ENCODE data around the gene TBCC. TPM values are rescaled to one million over a fixed set of nuclear protein-coding genes. Genes with fewer than 3 reads are reported as not detected.

The TBCC gene
- total and polyA plus RNA-seq, 2 of the 13 experiments (the other 11 are each of a cell fraction or from before 2014, with no cell fraction given) = 14.8 to 36.1 TPM

- ChIA-PET CTCF (ENCODE audit: low intra/inter-chr PET ratio, low total read pairs) (no interaction called here), POLR2A (no interaction called here)
- TF ChIP-seq, protein P1, sequence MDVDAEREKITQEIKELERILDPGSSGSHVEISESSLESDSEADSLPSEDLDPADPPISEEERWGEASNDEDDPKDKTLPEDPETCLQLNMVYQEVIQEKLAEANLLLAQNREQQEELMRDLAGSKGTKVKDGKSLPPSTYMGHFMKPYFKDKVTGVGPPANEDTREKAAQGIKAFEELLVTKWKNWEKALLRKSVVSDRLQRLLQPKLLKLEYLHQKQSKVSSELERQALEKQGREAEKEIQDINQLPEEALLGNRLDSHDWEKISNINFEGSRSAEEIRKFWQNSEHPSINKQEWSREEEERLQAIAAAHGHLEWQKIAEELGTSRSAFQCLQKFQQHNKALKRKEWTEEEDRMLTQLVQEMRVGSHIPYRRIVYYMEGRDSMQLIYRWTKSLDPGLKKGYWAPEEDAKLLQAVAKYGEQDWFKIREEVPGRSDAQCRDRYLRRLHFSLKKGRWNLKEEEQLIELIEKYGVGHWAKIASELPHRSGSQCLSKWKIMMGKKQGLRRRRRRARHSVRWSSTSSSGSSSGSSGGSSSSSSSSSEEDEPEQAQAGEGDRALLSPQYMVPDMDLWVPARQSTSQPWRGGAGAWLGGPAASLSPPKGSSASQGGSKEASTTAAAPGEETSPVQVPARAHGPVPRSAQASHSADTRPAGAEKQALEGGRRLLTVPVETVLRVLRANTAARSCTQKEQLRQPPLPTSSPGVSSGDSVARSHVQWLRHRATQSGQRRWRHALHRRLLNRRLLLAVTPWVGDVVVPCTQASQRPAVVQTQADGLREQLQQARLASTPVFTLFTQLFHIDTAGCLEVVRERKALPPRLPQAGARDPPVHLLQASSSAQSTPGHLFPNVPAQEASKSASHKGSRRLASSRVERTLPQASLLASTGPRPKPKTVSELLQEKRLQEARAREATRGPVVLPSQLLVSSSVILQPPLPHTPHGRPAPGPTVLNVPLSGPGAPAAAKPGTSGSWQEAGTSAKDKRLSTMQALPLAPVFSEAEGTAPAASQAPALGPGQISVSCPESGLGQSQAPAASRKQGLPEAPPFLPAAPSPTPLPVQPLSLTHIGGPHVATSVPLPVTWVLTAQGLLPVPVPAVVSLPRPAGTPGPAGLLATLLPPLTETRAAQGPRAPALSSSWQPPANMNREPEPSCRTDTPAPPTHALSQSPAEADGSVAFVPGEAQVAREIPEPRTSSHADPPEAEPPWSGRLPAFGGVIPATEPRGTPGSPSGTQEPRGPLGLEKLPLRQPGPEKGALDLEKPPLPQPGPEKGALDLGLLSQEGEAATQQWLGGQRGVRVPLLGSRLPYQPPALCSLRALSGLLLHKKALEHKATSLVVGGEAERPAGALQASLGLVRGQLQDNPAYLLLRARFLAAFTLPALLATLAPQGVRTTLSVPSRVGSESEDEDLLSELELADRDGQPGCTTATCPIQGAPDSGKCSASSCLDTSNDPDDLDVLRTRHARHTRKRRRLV (CRISPR knock-in tag; IDR thresholded peaks at IDR 0.05) = no peak
- TF ChIP-seq RAD21 (CRISPR knock-in tag; IDR thresholded peaks at IDR 0.05) = no peak
- BruUV-seq (replicated peaks) = no TSS peak
- Histone ChIP-seq H3K4me1 (ENCODE audit: insufficient read depth, low read length) (peaks cover 7% of the 10 kb centered on the region), H3K4me3 (replicated peaks in 1 of 3; ENCODE audit: insufficient read depth in 1 of 3, low read depth in 2 of 3, low read length in 3 of 3) (no peak overlapping the region), H3K9me3 (ENCODE audit: low read length) (no peaks in the 10 kb centered on the region), H3K27ac (ENCODE audit: extremely low read length, insufficient read depth, low read length) (no peak overlapping the region), H3K4me2 (ENCODE audit: low read depth, low read length) (no peak overlapping the region), H3K36me3 (replicated peaks in 1 of 2; ENCODE audit: control insufficient read depth in 1 of 2, insufficient read depth in 2 of 2, low read length in 2 of 2) (peaks cover 4 to 5% of the 10 kb centered on the region in 2 experiments; a peak in 2 of 5 replicates), H2AFZ (ENCODE audit: low read length) (no peak overlapping the region), H3K9ac (ENCODE audit: insufficient read depth, low read depth, low read length) (no peak overlapping the region), H3K79me2 (ENCODE audit: insufficient read depth, low read length) (no peaks in the 10 kb centered on the region), H4K20me1 (ENCODE audit: insufficient read depth, low read length) (no peaks in the 10 kb centered on the region), H3K27me3 (ENCODE audit: control insufficient read depth in 1 of 2, insufficient read depth in 2 of 2, low read length in 2 of 2) (no peaks in the 10 kb centered on the region)
- WGBS (ENCODE audit: low lambda C conversion rate) = over 99% methylated on average over 7 of the region's 7 CpGs
- DNase-seq (ENCODE audit: low spot score) (no peak), FAIRE-seq (no peak), ATAC-seq (no peak)
- intact Hi-C loops (cut with micrococcal nuclease; ENCODE audit: unreplicated experiment) (no loop called here), in situ Hi-C loops (cut with HindIII; ENCODE audit: extremely low pct_ligation_motif_present, low pct_unique_long_range_greater_than_20kb) (no loop called here)
These were observed 10.8 kb upstream of the TBCC start for GRCh38 chr6:42756722-42757121.

DNA sequence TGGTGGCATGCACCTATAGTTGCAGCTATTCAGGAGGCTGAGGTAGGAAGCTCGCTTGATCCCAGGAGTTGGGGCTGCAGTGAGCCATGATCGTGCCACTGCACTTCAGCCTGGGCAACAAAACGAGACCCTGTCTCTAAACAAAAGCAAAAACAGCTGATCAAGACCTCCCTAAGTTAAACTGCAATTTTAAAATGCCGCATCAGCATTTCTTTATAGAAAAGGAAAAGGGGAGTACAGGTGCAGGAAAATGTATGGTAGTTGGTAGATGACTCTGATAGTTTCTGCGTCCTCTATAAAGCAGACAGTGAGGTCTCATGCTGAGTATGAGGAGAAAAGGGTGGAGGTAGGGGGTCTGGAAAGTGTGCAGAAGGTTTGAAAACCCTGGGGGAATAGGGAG, 8.9 kb upstream of the TBCC start:
- no peak for ATAC-seq
- peaks cover 3% of the 10 kb centered on the region in 2 experiments; a peak in 2 of 5 replicates for H3K36me3 ChIP-seq (replicated peaks in 1 of 2; ENCODE audit: control insufficient read depth in 1 of 2, insufficient read depth in 2 of 2, low read length in 2 of 2)
- CTCF ChIA-PET (ENCODE audit: low intra/inter-chr PET ratio, low total read pairs) = no interaction called here
- no peak overlapping the region for H2AFZ ChIP-seq (ENCODE audit: low read length)
- H3K4me2 ChIP-seq (ENCODE audit: low read depth, low read length) = no peak overlapping the region
- no peak for FAIRE-seq
- H3K4me1 ChIP-seq (ENCODE audit: insufficient read depth, low read length) = peaks cover 14% of the 10 kb centered on the region
- DNase-seq (ENCODE audit: low spot score) = no peak
- H4K20me1 ChIP-seq (ENCODE audit: insufficient read depth, low read length) = no peaks in the 10 kb centered on the region
- no peaks in the 10 kb centered on the region for H3K79me2 ChIP-seq (ENCODE audit: insufficient read depth, low read length)
- H3K9ac ChIP-seq (ENCODE audit: insufficient read depth, low read depth, low read length) = no peak overlapping the region
- in situ Hi-C loops (cut with HindIII; ENCODE audit: extremely low pct_ligation_motif_present, low pct_unique_long_range_greater_than_20kb) = no loop called here
- intact Hi-C loops (cut with micrococcal nuclease; ENCODE audit: unreplicated experiment) = no loop called here
- no TSS peak for BruUV-seq (replicated peaks)
- H3K27ac ChIP-seq (ENCODE audit: extremely low read length, insufficient read depth, low read length) = no peak overlapping the region
- WGBS (ENCODE audit: low lambda C conversion rate) = 97% methylated on average over 5 of the region's 5 CpGs
- POLR2A ChIA-PET = interaction anchor here (1.8 kb wide), 1 partner anchor 9 kb away, joined by 7 read pairs; the partner anchor contains the start of gene TBCC
- TF ChIP-seq YEATS4 (CRISPR knock-in tag; IDR thresholded peaks at IDR 0.05; ENCODE audit: borderline replicate concordance) (no peak), MAFK (conservative IDR thresholded peaks at IDR 0.05 in 1 of 2, IDR thresholded peaks at IDR 0.05 in 1 of 2; ENCODE audit: low read length in 2 of 2) (peak; percentile 99 to 100), MAFF (IDR thresholded peaks at IDR 0.05; ENCODE audit: low read depth, low read length) (peak; percentile 100)
- no peaks in the 10 kb centered on the region for H3K9me3 ChIP-seq (ENCODE audit: low read length)
- H3K4me3 ChIP-seq (replicated peaks in 1 of 3; ENCODE audit: insufficient read depth in 1 of 3, low read depth in 2 of 3, low read length in 3 of 3) = no peak overlapping the region
- no peaks in the 10 kb centered on the region for H3K27me3 ChIP-seq (ENCODE audit: control insufficient read depth in 1 of 2, insufficient read depth in 2 of 2, low read length in 2 of 2)
